Frontal cortex (tissue), 4 donors: Measurements from ENCODE around the gene EIF3L. TPM values are rescaled to one million over a fixed set of nuclear protein-coding genes. Genes with fewer than 3 reads are reported as not detected.

ENCODE experiments used
- DNase-seq, 2 donors: peaks; one replicate each; pipeline ENCODE4 v3.0.0; 2012; ENCODE audit warnings: low spot score in 2 of 2
- FAIRE-seq: peaks from 2 replicates; lab custom pipeline; 2012; peaks lifted over from hg19 to GRCh38; lab: Jason Lieb, UNC
- total RNA-seq: library from RNA; depleted of rRNA; stranded (reverse); fragments of >200 nt; gene quantifications from one replicate; pipeline ENCODE4 v1.2.3, GENCODE V29; 2014
- donor health status: control.
- donor health status: control.
- donor health status: control.

The EIF3L gene
- total RNA-seq, 1 donor from 2014 or later: 695 TPM

- FAIRE-seq (no peak), DNase-seq (no peak)
Measured at GRCh38 chr22:37816543-37817180, 32.6 kb upstream of the EIF3L start.

GRCh38 chr22:37817705-37818408, 31.4 kb upstream of the EIF3L start:
- DNase-seq: peak; percentile 93 to 96
- FAIRE-seq: no peak

GRCh38 chr22:37818409-37819104, 30.7 kb upstream of the EIF3L start:
- no peak for FAIRE-seq

GRCh38 chr22:37819105-37819433, 30.1 kb upstream of the EIF3L start:
- no peak for DNase-seq
- no peak for FAIRE-seq

More at GRCh38 chr22:37818409-37819104, 30.7 kb upstream of the EIF3L start:
- peak; percentile 69 to 75 for DNase-seq

- FAIRE-seq (no peak), DNase-seq (no peak)
Measured at GRCh38 chr22:37820350-37820749, 28.9 kb upstream of the EIF3L start.

- FAIRE-seq: no peak
- no peak for DNase-seq
Measured at GRCh38 chr22:37822079-37822833, 27.0 kb upstream of the EIF3L start.

GRCh38 chr22:37823134-37823985, 25.9 kb upstream of the EIF3L start, which contains the start of gene GALR3:
Gene GALR3 (plus strand): TSS chr22:37823382. CDS start chr22:37823407, 25 bp downstream.
- FAIRE-seq (no peak), DNase-seq (no peak)

- DNase-seq (peak in 1 of 2 donors; percentile 55), FAIRE-seq (no peak)
Measured at GRCh38 chr22:37824674-37825641, 24.3 kb upstream of the EIF3L start.

GRCh38 chr22:37827056-37827455, 22.2 kb upstream of the EIF3L start:
- FAIRE-seq (no peak), DNase-seq (peak; percentile 68 to 70)

- FAIRE-seq (no peak), DNase-seq (no peak)
Measured at GRCh38 chr22:37830093-37830842, 19.0 kb upstream of the EIF3L start.

- FAIRE-seq (no peak), DNase-seq (no peak)
Measured at GRCh38 chr22:37831472-37831871, 17.7 kb upstream of the EIF3L start.

GRCh38 chr22:37832022-37832857, 17.0 kb upstream of the EIF3L start:
- no peak for DNase-seq
- FAIRE-seq: no peak

- FAIRE-seq (no peak), DNase-seq (no peak)
Measured at GRCh38 chr22:37842015-37842793, 7.0 kb upstream of the EIF3L start.

- FAIRE-seq (no peak), DNase-seq (peak in 1 of 2 donors; percentile 51)
Measured at GRCh38 chr22:37843741-37844089, 5.5 kb upstream of the EIF3L start.

- DNase-seq (no peak), FAIRE-seq (no peak)
Measured at GRCh38 chr22:37844904-37845329, 4.3 kb upstream of the EIF3L start.

- FAIRE-seq (no peak), DNase-seq (no peak)
Measured at GRCh38 chr22:37846433-37846832, 2.8 kb upstream of the EIF3L start.
